Trophoblast cell (in vitro differentiated cells and primary cell): ENCODE data around the gene PBX3.

Source experiments
- DNase-seq, 2 donors: peaks; one replicate each; pipeline ENCODE4 v3.0.0-alpha.2; 2016
- H2AFZ ChIP-seq: 2 replicates; pipeline ENCODE4 v1.6.1; 2013; ENCODE audit warnings: low read length, moderate library complexity, mild to moderate bottlenecking; ENCODE audit not compliant: insufficient read depth, poor library complexity
- H2AK5ac ChIP-seq: 2 replicates; pipeline ENCODE4 v1.6.1; 2013; ENCODE audit warnings: mild to moderate bottlenecking, low read length
- H2BK120ac ChIP-seq: 2 replicates; pipeline ENCODE4 v1.6.1; 2013; ENCODE audit warnings: low read length, mild to moderate bottlenecking, moderate library complexity; ENCODE audit not compliant: insufficient read depth, poor library complexity
- H2BK12ac ChIP-seq: 2 replicates; pipeline ENCODE4 v1.6.1; 2013; ENCODE audit warnings: mild to moderate bottlenecking, low read length, moderate library complexity
- H2BK5ac ChIP-seq: 2 replicates; pipeline ENCODE4 v1.6.1; 2013; ENCODE audit warnings: low read length, low read depth, moderate library complexity, mild to moderate bottlenecking; ENCODE audit not compliant: poor library complexity
- H3K14ac ChIP-seq: 2 replicates; pipeline ENCODE4 v1.6.1; 2013; ENCODE audit warnings: mild to moderate bottlenecking, low read length
- H3K18ac ChIP-seq: 2 replicates; pipeline ENCODE4 v1.6.1; 2013; ENCODE audit warnings: mild to moderate bottlenecking, low read length
- H3K23ac ChIP-seq: 2 replicates; pipeline ENCODE4 v1.6.1; 2013; ENCODE audit warnings: low read length
- H3K27ac ChIP-seq: 2 replicates; pipeline ENCODE4 v1.5.1; 2013; ENCODE audit warnings: low read depth, mild to moderate bottlenecking, inconsistent platforms, low read length, moderate library complexity
- H3K27me3 ChIP-seq: 2 replicates; pipeline ENCODE4 v1.6.1; 2013; ENCODE audit warnings: inconsistent platforms, mild to moderate bottlenecking, low read length, moderate library complexity; ENCODE audit not compliant: insufficient read depth
- H3K36me3 ChIP-seq, 2 experiments: 1 replicate in 1 of 2; 2 replicates in 1 of 2; pipeline ENCODE4 v1.6.1; 2013; ENCODE audit warnings: low read length in 2 of 2, mild to moderate bottlenecking in 2 of 2, moderate library complexity in 1 of 2; ENCODE audit not compliant: insufficient read depth in 2 of 2, control insufficient read depth in 1 of 2
- H3K4ac ChIP-seq: 2 replicates; pipeline ENCODE4 v1.6.1; 2013; ENCODE audit warnings: low read depth, mild to moderate bottlenecking, low read length, moderate library complexity
- H3K4me1 ChIP-seq, 2 experiments: 1 replicate in 1 of 2; 2 replicates in 1 of 2; pipeline ENCODE4 v1.6.1; 2013; ENCODE audit warnings: low read length in 2 of 2, mild to moderate bottlenecking in 2 of 2, moderate library complexity in 1 of 2; ENCODE audit not compliant: insufficient read depth in 2 of 2, control insufficient read depth in 1 of 2
- H3K4me2 ChIP-seq: 2 replicates; pipeline ENCODE4 v1.6.1; 2013; ENCODE audit warnings: inconsistent platforms, mild to moderate bottlenecking, low read length, moderate library complexity
- H3K4me3 ChIP-seq: 2 replicates; pipeline ENCODE4 v1.5.1; 2013; ENCODE audit warnings: mild to moderate bottlenecking, low read depth, low read length, inconsistent platforms
- H3K79me1 ChIP-seq: one replicate; pipeline ENCODE4 v1.6.1; 2013; ENCODE audit warnings: low read length
- H3K79me2 ChIP-seq: 2 replicates; pipeline ENCODE4 v1.6.1; 2013; ENCODE audit warnings: low read length, mild to moderate bottlenecking; ENCODE audit not compliant: control insufficient read depth, insufficient read depth, poor library complexity
- H3K9ac ChIP-seq: 2 replicates; pipeline ENCODE4 v1.6.1; 2013; ENCODE audit warnings: mild to moderate bottlenecking, low read length
- H3K9me3 ChIP-seq: 2 replicates; pipeline ENCODE4 v1.6.1; 2013; ENCODE audit warnings: low read depth, mild to moderate bottlenecking, control low read depth, inconsistent platforms, low read length; ENCODE audit not compliant: insufficient read depth
- H4K12ac ChIP-seq: 2 replicates; pipeline ENCODE4 v1.6.1; 2013; ENCODE audit warnings: low read depth, mild to moderate bottlenecking, low read length, moderate library complexity
- H4K8ac ChIP-seq: 2 replicates; pipeline ENCODE4 v1.6.1; 2013; ENCODE audit warnings: low read depth, mild to moderate bottlenecking, low read length, moderate library complexity
- H4K91ac ChIP-seq: one replicate; pipeline ENCODE4 v1.6.1; 2013; ENCODE audit warnings: low read depth, mild to moderate bottlenecking, low read length, moderate library complexity
- WGBS: extraction: QIAGEN DNeasy Blood & Tissue Kit; methylation state at CpG from one replicate; pipeline ENCODE4 v1.1.7; 2013; ENCODE audit warnings: missing lambda C conversion rate; ENCODE audit not compliant: insufficient read length, insufficient coverage; ENCODE audit errors: extremely low coverage; 5-methylcytosine and 5-hydroxymethylcytosine counted together

Gene PBX3

DNA sequence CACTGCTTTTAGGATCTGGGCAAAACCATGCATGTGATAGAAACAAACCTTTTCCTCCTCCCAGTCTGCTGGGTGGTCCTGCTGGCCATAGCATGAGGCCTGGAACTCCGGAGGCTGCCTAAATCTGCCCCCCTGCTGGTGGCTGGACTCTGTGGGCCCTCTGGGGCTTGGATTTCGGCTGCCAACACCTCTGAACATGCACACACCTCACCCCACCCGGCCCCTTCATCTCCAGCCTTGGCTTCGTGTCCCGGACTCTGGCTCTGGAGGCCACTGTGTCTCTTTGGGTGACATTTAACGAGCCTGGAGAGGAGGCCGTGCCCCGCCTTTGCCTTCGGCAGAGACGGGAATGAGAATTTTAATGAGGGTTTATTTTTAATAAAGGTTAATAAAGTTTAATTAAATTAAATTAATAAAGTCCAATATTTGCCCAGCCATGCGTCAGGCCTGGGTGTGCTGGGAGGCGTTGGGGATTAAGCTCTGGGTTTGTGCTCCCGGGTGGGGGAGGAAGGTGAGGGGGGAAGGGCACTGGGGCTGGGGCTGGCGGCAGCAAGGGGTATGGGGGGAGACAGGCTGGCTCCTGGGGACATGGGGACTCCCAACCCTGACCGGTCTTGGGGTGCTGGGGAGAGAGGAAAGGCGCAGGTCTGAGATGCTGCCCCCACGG lies 251.8 kb downstream of the PBX3 start:
- Histone ChIP-seq H4K8ac (no peak overlapping the region), H3K4me3 (no peak overlapping the region), H2BK120ac (no peak overlapping the region), H3K36me3 (no peaks in the 10 kb centered on the region), H4K12ac (no peak overlapping the region), H3K27me3 (no peaks in the 10 kb centered on the region), H3K79me2 (no peaks in the 10 kb centered on the region), H2BK12ac (no peak overlapping the region), H2AK5ac (no peak overlapping the region), H3K9me3 (peaks cover 2% of the 10 kb centered on the region), H3K4me2 (no peak overlapping the region), H3K9ac (no peak overlapping the region), H2BK5ac (no peak overlapping the region), H3K4me1 (no peaks in the 10 kb centered on the region), H3K23ac (no peak overlapping the region), H2AFZ (no peak overlapping the region), H3K79me1 (no peaks in the 10 kb centered on the region), H3K4ac (no peak overlapping the region), H3K18ac (no peak overlapping the region), H3K14ac (no peak overlapping the region), H4K91ac (no peak overlapping the region), H3K27ac (no peak overlapping the region)
- DNase-seq = no peak
- WGBS = no CpG with 5 or more reads among the region's 17 CpGs

GRCh38 chr9:125999504-125999881 lies 252.3 kb downstream of the PBX3 start:
- Histone ChIP-seq H3K9ac (no peak overlapping the region), H3K9me3 (no peaks in the 10 kb centered on the region), H3K79me2 (no peaks in the 10 kb centered on the region), H2BK5ac (no peak overlapping the region), H2AFZ (no peak overlapping the region), H3K23ac (no peak overlapping the region), H3K79me1 (no peaks in the 10 kb centered on the region), H4K91ac (no peak overlapping the region), H3K27ac (no peak overlapping the region), H4K12ac (no peak overlapping the region), H3K4me3 (no peak overlapping the region), H3K27me3 (no peaks in the 10 kb centered on the region), H4K8ac (no peak overlapping the region), H3K18ac (no peak overlapping the region), H3K36me3 (no peaks in the 10 kb centered on the region), H3K4me2 (no peak overlapping the region), H3K4ac (no peak overlapping the region), H2AK5ac (no peak overlapping the region), H3K14ac (no peak overlapping the region), H3K4me1 (no peaks in the 10 kb centered on the region), H2BK12ac (no peak overlapping the region), H2BK120ac (no peak overlapping the region)
- DNase-seq = no peak
- WGBS = no CpG with 5 or more reads among the region's 2 CpGs

GRCh38 chr9:126000256-126000655 lies 253.1 kb downstream of the PBX3 start:
- Histone ChIP-seq H3K79me2 (no peaks in the 10 kb centered on the region), H2AK5ac (no peak overlapping the region), H3K4me2 (no peak overlapping the region), H3K4me1 (no peaks in the 10 kb centered on the region), H4K8ac (no peak overlapping the region), H3K36me3 (no peaks in the 10 kb centered on the region), H4K91ac (no peak overlapping the region), H3K4ac (no peak overlapping the region), H3K79me1 (no peaks in the 10 kb centered on the region), H4K12ac (no peak overlapping the region), H3K23ac (no peak overlapping the region), H3K27me3 (no peaks in the 10 kb centered on the region), H2BK5ac (no peak overlapping the region), H3K14ac (no peak overlapping the region), H3K4me3 (no peak overlapping the region), H2AFZ (no peak overlapping the region), H3K9ac (no peak overlapping the region), H2BK120ac (no peak overlapping the region), H3K18ac (no peak overlapping the region), H3K9me3 (no peaks in the 10 kb centered on the region), H2BK12ac (no peak overlapping the region), H3K27ac (no peak overlapping the region)
- no peak for DNase-seq
- no CpG with 5 or more reads among the region's 6 CpGs for WGBS

- Histone ChIP-seq H3K23ac (no peak overlapping the region), H2AFZ (no peak overlapping the region), H3K79me2 (no peaks in the 10 kb centered on the region), H3K18ac (no peak overlapping the region), H2BK12ac (no peak overlapping the region), H3K27ac (no peak overlapping the region), H3K4me3 (no peak overlapping the region), H3K14ac (no peak overlapping the region), H2BK120ac (no peak overlapping the region), H3K4me1 (no peaks in the 10 kb centered on the region), H3K9me3 (no peaks in the 10 kb centered on the region), H4K91ac (no peak overlapping the region), H3K79me1 (no peaks in the 10 kb centered on the region), H3K4ac (no peak overlapping the region), H2BK5ac (no peak overlapping the region), H3K27me3 (no peaks in the 10 kb centered on the region), H4K12ac (no peak overlapping the region), H3K9ac (no peak overlapping the region), H3K4me2 (no peak overlapping the region), H3K36me3 (no peaks in the 10 kb centered on the region), H2AK5ac (no peak overlapping the region), H4K8ac (no peak overlapping the region)
- no CpG with 5 or more reads among the region's 23 CpGs for whole genome bisulfite sequencing
- DNase-seq = no peak
These were observed 253.8 kb downstream of the PBX3 start for GRCh38 chr9:126000731-126001580.
